AG09309 (cell line): ENCODE measurements around the gene RTL1.

Experiments used
- DNase-seq: peaks from one replicate; pipeline ENCODE4 v3.0.0-alpha.2; 2010; ENCODE audit warnings: low read depth
- H3K4me3 ChIP-seq: 2 replicates; pipeline ENCODE4 v1.5.1; 2011; ENCODE audit warnings: mild to moderate bottlenecking, low read depth, low read length, moderate library complexity; ENCODE audit not compliant: control insufficient read depth
- TF ChIP-seq, protein P1 (sequence below): IDR thresholded peaks from 2 replicates; pipeline ENCODE4 v1.5.1; 2011; ENCODE audit warnings: mild to moderate bottlenecking, low read depth, low read length, inconsistent platforms; ENCODE audit not compliant: insufficient read depth, control insufficient read depth; ENCODE audit errors: missing control alignments

The RTL1 gene

DNA sequence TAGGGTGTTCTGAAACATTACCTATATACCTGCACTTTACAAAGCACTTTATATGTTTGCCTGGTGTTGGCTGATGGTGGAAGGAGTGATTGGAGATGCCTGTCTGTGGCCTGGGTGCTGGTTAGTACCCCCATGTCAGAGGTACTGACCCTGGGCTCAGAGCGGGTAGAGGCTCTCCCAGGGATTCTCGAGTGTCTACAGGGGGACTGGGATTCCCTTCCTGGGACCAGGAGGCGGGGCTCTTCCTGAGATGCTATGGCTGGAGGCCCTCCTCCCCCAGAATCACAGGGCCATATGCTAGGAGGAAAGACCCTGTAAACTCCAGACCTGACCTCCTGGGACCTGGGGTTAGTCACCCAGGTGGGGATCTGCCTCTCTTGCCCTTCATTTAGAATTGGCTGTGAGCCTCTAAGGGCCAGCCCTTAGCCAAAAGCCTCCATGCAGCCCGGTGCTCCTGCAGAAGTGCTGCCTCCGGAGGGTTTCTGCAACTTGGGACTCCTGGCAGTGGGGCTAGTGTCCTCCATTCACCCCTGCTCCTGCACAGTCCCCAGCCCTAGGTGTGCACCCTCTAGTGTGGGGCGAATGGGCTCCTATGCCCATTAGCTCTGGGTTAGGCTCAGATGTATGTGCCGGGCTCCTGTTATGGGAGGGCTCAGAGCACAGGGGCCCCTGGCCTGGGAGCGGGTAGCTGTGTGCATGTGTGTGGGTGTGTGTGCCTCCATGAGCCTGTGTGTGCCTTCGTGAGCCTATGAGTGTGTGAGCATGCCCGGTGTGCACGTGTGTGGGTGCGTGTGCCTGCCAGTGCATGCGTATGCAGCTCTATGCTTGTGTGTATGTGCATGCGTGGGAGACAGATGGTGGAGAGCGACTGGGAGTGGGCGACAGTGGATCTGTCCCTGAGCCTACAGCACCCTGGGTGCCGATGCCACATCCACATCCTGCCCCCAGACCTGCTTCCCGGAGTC, 36.6 kb downstream of the RTL1 start:
- H3K4me3 ChIP-seq: no peak overlapping the region
- TF ChIP-seq, protein P1, sequence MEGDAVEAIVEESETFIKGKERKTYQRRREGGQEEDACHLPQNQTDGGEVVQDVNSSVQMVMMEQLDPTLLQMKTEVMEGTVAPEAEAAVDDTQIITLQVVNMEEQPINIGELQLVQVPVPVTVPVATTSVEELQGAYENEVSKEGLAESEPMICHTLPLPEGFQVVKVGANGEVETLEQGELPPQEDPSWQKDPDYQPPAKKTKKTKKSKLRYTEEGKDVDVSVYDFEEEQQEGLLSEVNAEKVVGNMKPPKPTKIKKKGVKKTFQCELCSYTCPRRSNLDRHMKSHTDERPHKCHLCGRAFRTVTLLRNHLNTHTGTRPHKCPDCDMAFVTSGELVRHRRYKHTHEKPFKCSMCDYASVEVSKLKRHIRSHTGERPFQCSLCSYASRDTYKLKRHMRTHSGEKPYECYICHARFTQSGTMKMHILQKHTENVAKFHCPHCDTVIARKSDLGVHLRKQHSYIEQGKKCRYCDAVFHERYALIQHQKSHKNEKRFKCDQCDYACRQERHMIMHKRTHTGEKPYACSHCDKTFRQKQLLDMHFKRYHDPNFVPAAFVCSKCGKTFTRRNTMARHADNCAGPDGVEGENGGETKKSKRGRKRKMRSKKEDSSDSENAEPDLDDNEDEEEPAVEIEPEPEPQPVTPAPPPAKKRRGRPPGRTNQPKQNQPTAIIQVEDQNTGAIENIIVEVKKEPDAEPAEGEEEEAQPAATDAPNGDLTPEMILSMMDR: no peak
- DNase-seq: no peak

DNA sequence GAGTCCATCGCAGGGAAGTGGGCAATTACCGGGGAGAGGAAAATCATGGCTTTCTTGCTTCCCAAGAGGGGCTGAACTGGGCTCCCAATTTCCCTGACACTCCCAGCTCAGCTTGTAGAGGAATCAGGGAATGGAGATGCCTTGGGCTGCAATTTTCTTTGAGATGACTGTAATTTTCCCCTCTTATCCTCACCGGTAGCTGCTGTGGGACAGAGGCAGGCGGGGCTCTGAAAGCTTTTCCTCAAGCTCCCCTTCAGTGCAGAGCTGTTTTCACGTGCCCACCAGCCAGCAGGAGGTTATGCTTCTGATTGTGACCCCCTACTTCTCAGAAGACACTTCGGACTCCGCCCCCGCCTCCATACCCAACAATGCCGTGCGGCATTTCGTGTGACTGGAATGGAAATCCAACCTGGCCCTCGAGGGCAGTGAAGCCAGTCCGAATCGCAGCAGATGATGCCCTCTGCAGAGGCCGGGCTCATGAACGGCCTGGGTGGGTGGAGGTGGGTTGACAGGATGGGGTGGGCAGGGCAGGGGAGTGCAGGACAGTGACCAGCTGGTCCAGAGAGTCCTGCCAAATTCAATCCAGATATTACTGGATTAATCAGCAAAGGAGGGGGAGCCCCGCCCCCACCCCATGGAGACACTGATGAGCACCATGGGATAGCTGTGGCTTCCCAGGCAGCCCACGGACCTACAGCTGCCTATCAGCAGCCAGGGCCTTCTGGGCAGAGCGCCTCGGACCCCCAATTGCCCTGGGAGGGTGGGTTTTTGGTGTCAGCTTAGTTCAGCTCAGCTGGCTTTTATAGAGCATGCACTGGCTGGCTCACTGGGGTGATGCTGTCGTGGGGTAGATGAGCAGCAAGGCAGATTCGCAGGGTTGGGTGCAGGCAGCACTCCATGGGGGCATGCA, 37.6 kb downstream of the RTL1 start:
- no peak for DNase-seq
- TF ChIP-seq, protein P1: no peak
- H3K4me3 ChIP-seq: no peak overlapping the region

DNA sequence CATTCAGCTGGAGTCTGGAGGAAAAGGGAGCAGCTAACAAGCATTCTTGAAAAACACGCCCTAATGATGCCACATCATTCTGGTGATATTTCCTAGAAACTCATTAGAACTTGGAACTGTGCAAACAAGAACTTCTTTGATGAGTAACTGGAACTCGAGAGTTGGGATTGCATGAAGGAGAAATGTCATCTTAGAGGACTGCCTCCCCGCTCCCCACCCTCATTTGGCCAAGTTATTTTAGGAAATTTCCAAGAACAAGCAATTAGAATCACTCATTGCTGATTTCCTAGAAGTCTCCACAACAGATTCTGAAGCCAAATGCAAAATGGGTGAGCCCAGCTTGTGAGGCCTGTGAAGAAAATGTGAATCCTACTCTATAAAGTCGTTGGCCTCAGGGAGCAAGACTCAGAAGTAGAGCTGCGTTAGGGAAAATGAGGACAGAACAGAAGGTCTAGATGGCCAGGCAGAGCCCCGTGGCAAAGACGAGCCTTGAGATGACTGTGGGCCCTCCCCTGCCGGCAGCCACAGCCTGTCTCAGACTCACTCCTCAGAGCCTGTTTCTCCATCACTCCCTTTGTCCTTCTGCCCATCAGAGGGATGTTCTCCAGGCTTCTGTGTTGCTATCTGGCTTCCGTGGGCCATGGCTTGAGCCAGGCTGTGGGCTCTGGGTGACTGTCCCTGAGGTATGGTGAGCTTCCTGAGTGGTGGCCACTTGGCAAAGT, 38.4 kb downstream of the RTL1 start:
- no peak overlapping the region for H3K4me3 ChIP-seq
- TF ChIP-seq, protein P1: no peak
- DNase-seq: no peak

DNA sequence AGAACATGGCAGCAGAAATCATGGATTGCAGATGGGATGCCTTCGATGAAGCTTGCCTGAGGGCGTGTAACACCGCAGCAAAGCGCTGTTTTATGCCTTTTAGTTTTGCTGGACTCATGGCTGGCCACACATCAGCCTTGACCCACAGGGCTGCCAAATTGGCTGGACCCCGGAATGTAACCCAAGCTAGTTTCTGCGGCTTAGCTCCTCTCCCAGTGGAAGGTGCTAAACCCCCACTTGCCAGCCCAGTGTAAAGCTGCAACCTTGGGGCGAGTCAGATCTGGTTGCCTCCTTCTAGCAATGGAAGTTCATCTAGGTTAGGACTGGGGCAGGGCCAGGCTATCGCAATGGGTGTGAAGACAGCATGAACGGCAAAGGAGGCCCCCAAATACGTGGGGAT, 39.3 kb downstream of the RTL1 start:
- H3K4me3 ChIP-seq: no peak overlapping the region
- TF ChIP-seq, protein P1: no peak
- DNase-seq: no peak

DNA sequence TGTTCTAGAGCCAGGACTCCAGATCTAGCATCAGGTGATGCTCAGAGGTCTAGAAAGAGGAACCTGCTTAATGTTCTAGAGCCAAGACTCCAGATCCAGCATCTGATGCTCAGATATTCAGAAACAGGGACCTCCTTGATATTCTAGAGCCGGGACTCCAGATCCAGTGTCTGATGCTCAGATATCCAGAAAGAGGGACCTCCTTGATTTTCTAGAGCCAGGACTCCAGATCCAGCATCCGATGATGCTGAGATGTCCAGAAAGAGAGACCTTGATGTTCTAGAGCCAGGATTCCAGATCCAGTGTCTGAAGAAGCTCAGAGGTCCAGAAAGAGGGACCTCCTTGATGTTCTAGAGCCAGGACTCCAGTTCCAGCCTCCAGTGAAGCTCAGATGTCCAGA, 40.7 kb downstream of the RTL1 start:
- TF ChIP-seq, protein P1: no peak
- no peak overlapping the region for H3K4me3 ChIP-seq
- DNase-seq: no peak

DNA sequence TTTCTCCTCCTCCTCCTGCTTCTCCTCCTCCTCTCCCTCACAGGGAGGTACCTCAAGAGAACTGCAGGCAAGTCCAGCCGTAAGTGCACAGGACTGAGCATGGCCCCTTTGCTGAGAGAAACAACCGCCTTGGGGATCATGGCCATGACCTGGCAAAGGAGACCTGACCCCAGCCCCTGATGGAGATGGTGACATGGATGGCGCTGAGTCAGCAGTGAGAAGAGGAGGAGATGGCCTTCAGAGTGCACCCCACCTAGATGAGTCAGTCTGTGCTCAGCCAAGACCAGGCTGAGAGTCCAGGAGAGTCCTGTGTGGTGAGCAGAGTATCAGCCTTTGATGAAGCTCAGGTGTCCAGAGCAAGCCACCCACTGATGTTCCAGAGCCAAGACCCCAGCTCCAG, 41.2 kb downstream of the RTL1 start:
- TF ChIP-seq, protein P1: no peak
- no peak overlapping the region for H3K4me3 ChIP-seq
- DNase-seq: no peak
